T-helper 2 cell treated with Interferon-gamma antibody and Interleukin-4, amounts not matched to agents 5 μg/mL and 100 μg/mL, for 36 hours (primary cell): Measurements from ENCODE around the gene CAPZA1.
"Not testable (repeated sequence)": the region's sequence is repeated elsewhere in the genome, so short reads cannot be mapped to it uniquely, and the experiment has no call there.

ENCODE experiments used
- DNase-seq: peaks from one replicate; pipeline ENCODE4 v3.0.0; 2021; ENCODE audit warnings: low spot score
- H3K27ac Mint-ChIP-seq: one replicate; pipeline ENCODE4 v1.8.0; 2021; ENCODE audit warnings: mild to moderate bottlenecking, mixed read lengths
- H3K27me3 Mint-ChIP-seq: one replicate; pipeline ENCODE4 v1.8.0; 2021; ENCODE audit warnings: low read depth, mixed read lengths
- H3K36me3 Mint-ChIP-seq: one replicate; pipeline ENCODE4 v1.8.0; 2021; ENCODE audit warnings: low read depth, mixed read lengths
- H3K4me1 Mint-ChIP-seq: one replicate; pipeline ENCODE4 v1.8.0; 2021; ENCODE audit warnings: low read depth, mixed read lengths
- H3K4me3 Mint-ChIP-seq: one replicate; pipeline ENCODE4 v1.8.0; 2022; ENCODE audit warnings: mild to moderate bottlenecking, moderate library complexity, mixed read lengths
- H3K9me3 Mint-ChIP-seq: one replicate; pipeline ENCODE4 v1.8.0; 2021; ENCODE audit warnings: mixed read lengths

Gene CAPZA1

DNA sequence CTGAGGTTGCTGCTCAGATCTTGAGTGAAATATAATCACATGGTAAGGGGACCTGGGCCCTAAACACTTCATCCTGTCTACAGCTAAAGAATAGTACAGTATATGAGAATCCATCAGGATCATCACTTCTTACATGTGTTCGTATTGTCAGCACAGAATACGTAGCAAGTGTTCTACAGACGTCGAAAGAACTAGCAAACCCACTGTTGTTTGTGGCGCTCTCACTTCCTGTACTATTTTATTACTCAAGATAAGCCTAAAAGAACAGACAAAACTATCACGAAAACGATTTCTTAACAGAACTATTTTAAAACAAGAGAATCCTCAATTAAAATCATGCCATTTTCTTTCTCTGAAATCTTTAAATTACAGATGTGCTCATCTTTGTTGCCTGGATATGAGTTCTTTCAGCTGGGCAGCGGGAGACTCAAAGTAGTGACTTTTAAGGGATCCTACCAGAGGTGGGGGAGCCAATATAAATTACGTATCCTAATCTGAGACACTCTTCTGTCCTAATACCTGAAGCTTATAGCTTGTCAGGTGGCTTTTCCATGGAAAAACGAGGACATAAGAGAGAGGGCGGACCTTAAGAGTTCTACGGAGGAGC lies 1.4 kb upstream of the CAPZA1 start:
- peaks cover 25% of the 10 kb centered on the region for H3K4me1 Mint-ChIP-seq

DNA sequence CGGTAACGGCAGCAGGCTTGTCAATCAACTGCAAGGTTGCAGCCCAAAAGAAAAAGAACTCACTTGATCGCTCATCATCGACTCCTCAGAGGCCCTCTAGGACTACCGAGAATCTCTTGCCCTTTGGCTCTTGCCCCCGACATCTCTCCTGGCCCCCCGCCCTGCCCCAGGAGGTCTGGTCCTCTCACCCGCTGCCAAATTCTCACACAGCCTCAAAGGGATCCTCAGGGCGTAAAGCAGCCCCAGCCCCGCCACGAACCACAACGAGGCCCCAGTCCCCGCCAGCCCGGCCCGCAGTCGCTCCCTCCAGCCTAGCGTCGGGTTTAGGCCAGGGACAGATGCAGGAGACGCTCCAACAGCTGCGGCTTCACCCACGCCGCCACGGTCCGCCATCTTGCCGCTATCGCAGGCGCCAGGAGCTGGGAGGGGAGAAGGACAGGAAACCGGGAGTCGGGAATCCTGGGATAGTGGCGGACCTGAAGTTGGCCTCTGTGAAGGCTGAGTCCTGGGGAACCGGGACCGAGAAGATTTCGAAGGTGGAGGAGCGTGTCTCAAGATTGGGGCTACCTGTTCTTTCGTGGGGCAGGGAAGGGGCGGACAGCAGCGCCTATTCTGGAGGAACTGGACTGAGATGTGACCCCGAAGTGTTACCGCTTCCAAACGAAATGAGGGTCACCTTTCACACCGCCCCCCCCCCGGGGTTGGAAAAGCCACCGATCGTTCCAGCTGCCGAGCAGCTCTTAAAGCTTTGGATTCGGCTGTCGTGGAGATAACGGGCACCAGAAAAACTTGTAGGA lies 713 bp upstream of the CAPZA1 start, which contains the start of gene ST7L:
Gene ST7L (minus strand): TSS at position 421 of the 797 bp plus-strand sequence. CDS start 28 bp downstream, at position 393.
- H3K9me3 Mint-ChIP-seq: no peaks in the 10 kb centered on the region
- H3K4me1 Mint-ChIP-seq: peaks cover 26% of the 10 kb centered on the region
- peak within 1 kb of the TSS; percentile 100 for H3K27ac Mint-ChIP-seq
- no peaks in the 10 kb centered on the region for H3K27me3 Mint-ChIP-seq
- peak; percentile 61 for DNase-seq
- H3K36me3 Mint-ChIP-seq: peaks cover 35% of the 10 kb centered on the region
- peak within 1 kb of the TSS; percentile 99 for H3K4me3 Mint-ChIP-seq

More for the DNA sequence above, 1.4 kb upstream of the CAPZA1 start:
- Mint-ChIP-seq H3K4me3 (peak overlapping the region; percentile 99), H3K27me3 (no peaks in the 10 kb centered on the region), H3K27ac (peak overlapping the region; percentile 100), H3K36me3 (peaks cover 34% of the 10 kb centered on the region), H3K9me3 (no peaks in the 10 kb centered on the region)
- DNase-seq: peak; percentile 33

DNA sequence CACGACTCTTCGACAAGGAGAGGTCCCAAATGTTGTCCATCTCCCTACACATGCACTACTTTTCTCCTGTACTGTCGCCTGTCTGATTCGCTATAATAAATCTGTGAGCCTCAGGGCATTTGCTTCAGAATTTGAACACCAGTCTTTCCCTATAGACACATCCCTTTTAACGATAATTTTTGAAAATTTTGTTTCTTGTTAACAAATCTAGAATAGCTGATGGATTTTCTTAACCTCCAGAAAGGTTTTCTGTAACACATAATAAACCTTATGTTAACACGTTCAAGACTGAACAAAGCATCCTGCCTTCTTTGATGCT lies 704 bp downstream of the CAPZA1 start:
- peak overlapping the region; percentile 100 for H3K27ac Mint-ChIP-seq
- peaks cover 38% of the 10 kb centered on the region for H3K36me3 Mint-ChIP-seq
- DNase-seq: no peak
- H3K4me1 Mint-ChIP-seq: peaks cover 36% of the 10 kb centered on the region
- H3K9me3 Mint-ChIP-seq: no peaks in the 10 kb centered on the region
- peak overlapping the region; percentile 99 for H3K4me3 Mint-ChIP-seq
- no peaks in the 10 kb centered on the region for H3K27me3 Mint-ChIP-seq

DNA sequence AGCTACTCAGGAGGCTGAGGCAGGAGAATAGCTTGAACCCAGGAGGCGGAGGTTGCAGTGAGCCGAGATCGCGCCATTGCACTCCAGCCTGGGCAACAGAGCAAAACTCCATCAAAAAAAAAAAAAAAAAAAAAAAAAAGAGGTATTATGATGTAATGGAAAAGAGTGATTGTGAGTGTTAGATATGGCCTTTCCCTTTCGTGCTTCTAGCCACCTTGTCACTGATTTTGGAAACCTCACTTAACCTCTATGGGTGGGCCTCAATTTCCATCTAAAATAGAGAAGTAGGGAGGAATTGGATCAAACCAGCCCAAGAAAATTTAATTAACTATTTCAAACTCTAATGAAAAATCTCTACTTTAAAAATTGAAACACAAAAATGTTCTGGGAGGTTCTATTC lies 4.9 kb downstream of the CAPZA1 start:
- peak overlapping the region; percentile 26 for H3K4me3 Mint-ChIP-seq
- not testable (repeated sequence) for H3K9me3 Mint-ChIP-seq, DNase-seq, H3K27me3 Mint-ChIP-seq
- peaks cover 55% of the 10 kb centered on the region for H3K36me3 Mint-ChIP-seq
- peaks cover 46% of the 10 kb centered on the region for H3K4me1 Mint-ChIP-seq
- H3K27ac Mint-ChIP-seq: peak overlapping the region; percentile 78

DNA sequence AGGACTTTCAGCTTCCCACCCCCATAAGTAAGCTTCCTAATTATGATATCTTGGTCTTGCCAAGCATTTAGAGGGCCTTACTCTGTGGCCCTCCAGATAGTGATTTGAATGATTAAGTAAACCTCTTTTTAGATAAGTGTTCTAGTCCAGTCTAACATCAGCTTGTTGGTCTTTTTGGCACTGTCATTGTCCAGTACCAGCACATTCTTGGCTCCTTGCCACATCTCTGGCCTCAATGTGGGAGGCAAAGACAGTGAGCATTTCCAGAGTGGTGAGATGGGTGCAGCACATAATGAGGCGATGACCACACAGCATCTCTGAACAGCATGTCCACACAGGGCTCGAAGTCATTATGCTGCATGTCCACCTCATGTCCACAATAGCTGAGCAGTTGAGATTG lies 6.1 kb downstream of the CAPZA1 start:
- Mint-ChIP-seq H3K4me3 (no peak overlapping the region), H3K27me3 (no peaks in the 10 kb centered on the region), H3K4me1 (peaks cover 48% of the 10 kb centered on the region), H3K9me3 (no peaks in the 10 kb centered on the region), H3K27ac (no peak overlapping the region), H3K36me3 (peaks cover 52% of the 10 kb centered on the region)
- no peak for DNase-seq

DNA sequence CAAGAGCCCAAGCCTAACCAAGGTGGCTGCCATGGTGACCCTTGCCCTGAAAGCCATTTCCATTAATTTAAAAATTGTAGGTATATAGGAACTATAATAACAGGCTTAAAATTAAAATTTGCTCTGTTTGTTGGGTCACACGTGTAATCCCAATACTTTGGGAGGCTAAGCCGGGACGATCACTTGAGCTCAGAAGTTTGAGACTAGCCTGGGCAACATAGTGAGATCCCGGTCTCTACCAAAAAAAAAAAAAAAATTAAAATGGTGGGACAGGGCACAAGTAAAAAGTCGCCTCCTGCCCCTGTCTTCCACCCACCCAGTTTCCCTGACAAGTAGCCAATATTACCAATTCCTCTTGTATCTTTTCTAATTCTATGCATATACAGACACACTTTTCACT lies 6.6 kb downstream of the CAPZA1 start:
- Mint-ChIP-seq H3K36me3 (peaks cover 53% of the 10 kb centered on the region), H3K27me3 (no peaks in the 10 kb centered on the region), H3K4me1 (peaks cover 50% of the 10 kb centered on the region), H3K27ac (no peak overlapping the region), H3K9me3 (no peaks in the 10 kb centered on the region), H3K4me3 (no peak overlapping the region)
- DNase-seq: no peak

DNA sequence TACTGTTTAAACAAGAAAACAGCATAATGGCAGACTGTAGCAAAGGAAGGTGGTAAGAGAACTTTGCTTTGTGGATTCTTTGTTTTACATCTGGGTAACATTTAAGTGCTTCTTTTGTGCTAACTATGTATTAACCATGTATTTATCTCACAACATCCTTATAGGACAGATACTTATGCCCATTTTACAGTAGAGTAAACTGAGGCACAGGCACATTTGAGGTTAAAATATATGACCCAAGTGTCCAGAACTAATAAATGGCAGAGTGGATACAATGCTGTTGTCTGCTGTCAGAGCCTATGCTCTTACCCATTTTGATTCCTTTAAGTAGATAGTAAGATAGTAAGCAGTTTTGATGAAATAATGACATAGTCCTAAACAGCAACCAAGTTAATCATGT lies 7.3 kb downstream of the CAPZA1 start:
- H3K4me3 Mint-ChIP-seq: no peak overlapping the region
- H3K27me3 Mint-ChIP-seq: no peaks in the 10 kb centered on the region
- H3K4me1 Mint-ChIP-seq: peaks cover 53% of the 10 kb centered on the region
- no peak for DNase-seq
- peak overlapping the region; percentile 3 for H3K27ac Mint-ChIP-seq
- peaks cover 54% of the 10 kb centered on the region for H3K36me3 Mint-ChIP-seq
- no peaks in the 10 kb centered on the region for H3K9me3 Mint-ChIP-seq

DNA sequence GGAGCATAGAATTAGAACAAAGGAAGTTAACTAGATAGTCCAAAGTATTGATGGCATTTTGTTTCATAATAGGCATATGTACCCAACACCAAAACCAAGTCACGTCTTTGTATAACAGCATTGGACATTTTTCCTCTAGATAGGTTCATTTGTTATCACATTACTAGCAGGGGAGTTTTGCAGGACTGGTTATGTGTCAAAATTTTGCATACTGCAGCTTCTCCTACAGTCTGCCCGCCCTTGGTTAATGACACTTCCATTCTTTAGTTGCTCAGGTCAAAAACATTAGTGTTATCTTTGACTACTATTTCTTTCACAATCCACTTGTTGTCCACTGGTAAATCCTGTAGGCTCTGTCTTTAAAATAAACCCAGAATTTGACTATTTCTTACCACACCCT lies 8.9 kb downstream of the CAPZA1 start:
- Mint-ChIP-seq H3K27ac (no peak overlapping the region), H3K4me3 (no peak overlapping the region)

DNA sequence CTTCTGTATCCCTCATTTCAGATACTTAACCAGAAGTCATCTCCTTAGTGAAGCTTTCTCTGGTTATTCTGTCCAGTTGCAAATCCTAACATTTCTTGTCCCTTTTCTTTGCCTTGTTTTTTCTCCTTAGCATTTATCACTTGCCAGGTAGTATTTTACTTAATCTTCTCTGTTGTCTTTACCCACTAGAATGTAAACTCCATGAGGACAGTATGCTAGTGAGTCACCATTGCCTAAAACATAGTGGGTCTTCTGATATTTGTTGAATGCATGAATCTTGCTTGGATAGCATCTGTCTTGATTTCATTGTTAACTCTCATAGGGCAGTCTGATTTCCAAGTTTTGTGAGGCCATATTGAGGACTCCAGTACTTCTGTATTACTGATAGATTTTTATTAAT lies 9.6 kb downstream of the CAPZA1 start:
- H3K4me1 Mint-ChIP-seq: peaks cover 59% of the 10 kb centered on the region
- H3K4me3 Mint-ChIP-seq: no peak overlapping the region
- no peak for DNase-seq
- no peaks in the 10 kb centered on the region for H3K9me3 Mint-ChIP-seq
- H3K27me3 Mint-ChIP-seq: no peaks in the 10 kb centered on the region
- H3K27ac Mint-ChIP-seq: no peak overlapping the region
- H3K36me3 Mint-ChIP-seq: peaks cover 62% of the 10 kb centered on the region

More for the DNA sequence above, 8.9 kb downstream of the CAPZA1 start:
- H3K9me3 Mint-ChIP-seq: no peaks in the 10 kb centered on the region
- no peak for DNase-seq
- no peaks in the 10 kb centered on the region for H3K27me3 Mint-ChIP-seq
- peaks cover 54% of the 10 kb centered on the region for H3K4me1 Mint-ChIP-seq
- H3K36me3 Mint-ChIP-seq: peaks cover 54% of the 10 kb centered on the region

DNA sequence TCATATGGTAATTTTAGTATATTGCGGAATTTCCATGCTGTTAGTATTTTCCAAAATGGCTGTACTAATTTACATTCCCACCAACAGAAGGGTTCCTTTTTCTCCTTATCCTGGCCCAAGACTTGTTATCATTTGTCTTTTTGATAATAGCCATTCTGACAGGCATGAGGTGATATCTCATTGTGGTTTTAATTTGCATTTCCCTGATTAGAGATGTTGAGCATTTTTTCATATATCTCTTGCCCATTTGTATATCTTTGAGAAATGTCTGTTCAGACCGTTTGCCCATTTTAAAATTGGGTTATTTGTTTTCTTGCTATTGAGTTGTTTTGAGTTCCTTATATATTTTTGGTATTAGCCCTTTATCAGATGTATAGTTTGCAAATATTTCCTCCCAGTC lies 14.0 kb downstream of the CAPZA1 start:
- no peak overlapping the region for H3K27ac Mint-ChIP-seq
- no peak for DNase-seq
- no peak overlapping the region for H3K4me3 Mint-ChIP-seq
- no peaks in the 10 kb centered on the region for H3K9me3 Mint-ChIP-seq
- H3K36me3 Mint-ChIP-seq: peaks cover 39% of the 10 kb centered on the region
- H3K27me3 Mint-ChIP-seq: no peaks in the 10 kb centered on the region
- H3K4me1 Mint-ChIP-seq: peaks cover 58% of the 10 kb centered on the region

DNA sequence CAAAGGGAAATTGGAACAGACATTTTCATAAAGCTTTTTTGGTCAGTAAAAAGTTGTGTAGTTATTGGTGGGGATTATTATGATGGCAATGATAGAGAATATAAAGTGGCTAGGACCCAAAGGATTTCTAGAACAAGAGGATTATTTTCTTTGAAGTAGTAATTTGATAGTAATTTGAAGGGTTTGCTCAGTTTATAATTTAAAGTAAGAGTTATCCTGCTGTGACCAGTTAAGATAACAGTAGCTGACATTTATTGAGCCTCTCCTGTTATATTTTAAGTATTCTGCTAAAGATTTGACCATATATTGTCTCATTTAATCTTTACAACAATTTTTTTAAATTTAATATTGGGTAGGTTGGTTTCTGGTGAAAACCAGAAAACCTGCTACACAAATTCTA lies 14.7 kb downstream of the CAPZA1 start:
- H3K4me3 Mint-ChIP-seq: no peak overlapping the region
- no peaks in the 10 kb centered on the region for H3K27me3 Mint-ChIP-seq
- no peak for DNase-seq
- peaks cover 33% of the 10 kb centered on the region for H3K36me3 Mint-ChIP-seq
- no peak overlapping the region for H3K27ac Mint-ChIP-seq
- no peaks in the 10 kb centered on the region for H3K9me3 Mint-ChIP-seq
- peaks cover 52% of the 10 kb centered on the region for H3K4me1 Mint-ChIP-seq

DNA sequence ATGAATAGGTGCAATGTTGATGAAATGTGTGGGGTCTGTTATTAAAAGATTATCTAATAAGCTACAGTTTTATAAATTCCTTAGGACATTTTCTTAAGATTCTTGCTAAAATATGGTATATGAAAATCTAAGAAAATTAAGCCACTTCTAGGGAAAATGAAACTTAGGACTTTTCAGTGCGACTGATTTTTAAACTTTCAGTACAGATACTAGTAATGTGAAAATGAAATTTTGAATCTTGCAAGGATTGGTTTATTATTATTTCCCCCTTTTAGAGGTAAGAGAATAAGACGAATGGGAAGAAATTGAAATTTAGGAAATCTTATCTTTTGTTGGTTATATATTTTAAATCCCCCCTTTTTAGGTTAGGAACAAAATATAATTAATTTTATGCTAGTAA lies 16.4 kb downstream of the CAPZA1 start:
- Mint-ChIP-seq H3K4me3 (peak overlapping the region; percentile 32), H3K4me1 (peaks cover 45% of the 10 kb centered on the region), H3K9me3 (no peaks in the 10 kb centered on the region), H3K36me3 (peaks cover 24% of the 10 kb centered on the region), H3K27ac (no peak overlapping the region), H3K27me3 (no peaks in the 10 kb centered on the region)
- no peak for DNase-seq

DNA sequence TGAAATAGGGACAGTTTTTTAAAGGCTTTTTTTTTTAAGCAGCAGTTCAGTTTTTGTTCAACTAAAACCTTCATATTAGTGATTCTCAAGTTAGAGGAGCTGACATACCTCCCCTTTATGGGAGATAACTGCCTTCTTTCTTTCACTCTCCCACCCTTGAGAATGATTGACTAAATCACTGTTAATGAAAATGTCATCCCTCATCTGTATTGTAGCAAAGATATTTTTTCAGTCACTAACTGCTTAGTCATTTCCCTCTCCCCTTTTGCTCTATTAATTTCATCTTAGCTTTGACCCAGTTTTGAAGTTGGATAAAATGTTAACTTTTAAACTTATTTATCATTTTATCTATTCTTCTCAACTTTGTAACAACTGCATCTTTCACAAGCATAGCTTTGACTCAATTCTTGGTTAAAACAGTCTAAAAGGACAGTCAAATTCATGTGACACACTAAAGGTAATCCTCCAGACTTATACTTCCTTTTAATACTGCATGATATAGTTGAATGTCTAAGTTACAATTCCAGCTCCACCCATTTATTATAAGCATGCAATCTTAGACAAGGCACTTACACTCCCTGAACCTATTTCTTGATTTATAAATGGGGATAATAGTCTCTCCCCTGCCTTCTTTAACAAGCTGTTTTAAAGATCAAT lies 17.1 kb downstream of the CAPZA1 start:
- Mint-ChIP-seq H3K9me3 (no peaks in the 10 kb centered on the region), H3K36me3 (peaks cover 22% of the 10 kb centered on the region), H3K4me3 (no peak overlapping the region), H3K27me3 (no peaks in the 10 kb centered on the region), H3K27ac (peak overlapping the region; percentile 62), H3K4me1 (peaks cover 41% of the 10 kb centered on the region)
- no peak for DNase-seq
